ENCODE measurements around the gene HDAC5. TPM values are rescaled to one million over a fixed set of nuclear protein-coding genes. Genes with fewer than 3 reads are reported as not detected.

The HDAC5 gene
- total and polyA plus RNA-seq, 7 donors = 15.3 to 87.5 (median 58.2) TPM

DNA sequence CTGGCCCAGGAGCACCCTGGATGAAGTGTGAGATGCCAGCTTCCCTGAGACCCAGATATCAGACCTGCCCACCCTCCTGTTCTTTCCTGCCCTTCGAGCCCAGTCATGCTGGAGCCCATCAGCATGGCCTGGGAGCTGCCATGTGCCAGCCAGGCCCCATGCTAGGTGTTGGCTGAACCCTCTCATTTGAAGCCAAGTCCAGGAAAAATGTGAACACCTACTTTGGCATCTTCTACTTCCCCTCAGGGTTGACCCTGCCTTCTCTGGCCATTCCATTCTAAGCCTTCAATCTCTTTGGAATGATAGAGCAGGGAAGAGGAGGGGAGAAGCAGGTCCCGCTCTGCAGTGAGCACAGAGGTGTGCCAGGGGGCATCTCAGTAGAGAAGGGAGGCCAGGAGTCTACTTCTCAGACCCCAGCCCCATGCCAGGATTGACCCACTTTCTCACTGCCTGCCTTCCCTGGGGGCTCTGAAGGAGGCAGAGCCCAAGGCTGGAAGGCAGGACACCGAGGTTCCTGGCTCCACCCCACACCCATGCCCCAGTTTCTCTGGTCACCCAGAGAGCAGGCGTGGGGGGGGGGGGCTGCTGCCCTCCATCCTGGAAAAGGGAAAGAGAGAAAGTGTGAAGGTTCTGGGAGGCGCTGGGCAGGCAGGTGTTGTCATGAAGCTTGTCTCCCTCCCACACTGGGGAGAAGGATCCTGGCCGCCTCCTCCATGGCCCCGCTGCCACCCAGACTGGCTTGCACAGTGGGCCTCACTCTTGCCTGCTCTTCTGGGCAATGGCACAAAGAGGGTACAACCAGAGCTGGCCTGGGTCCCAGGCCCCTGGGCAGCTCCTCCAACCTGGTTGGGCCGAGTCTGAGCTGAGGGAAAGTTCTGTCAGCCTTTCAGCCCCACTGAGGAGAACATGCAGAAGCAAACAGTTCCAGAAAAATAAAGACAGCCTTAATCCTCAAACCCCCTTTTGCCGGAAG is 9.3 kb downstream of the HDAC5 start:
- DNase-seq = no peak
- Histone ChIP-seq H3K27me3 (no peaks in the 10 kb centered on the region), H3K4me1 (peaks cover 0 to 80% (median 66%) of the 10 kb centered on the region in 4 donors), H3K27ac (peak overlapping the region in 2 of 4 donors; percentile 95), H3K36me3 (peaks cover 0 to 34% (median 10%) of the 10 kb centered on the region in 4 donors), H3K4me3 (no peak overlapping the region), H3K9me3 (no peaks in the 10 kb centered on the region)
- intact Hi-C loops (cut with DNase I) = no loop called here
- 90 to 91% methylated on average over 9 of the region's 9 CpGs for WGBS, 2 donors
- TF ChIP-seq, protein P1, sequence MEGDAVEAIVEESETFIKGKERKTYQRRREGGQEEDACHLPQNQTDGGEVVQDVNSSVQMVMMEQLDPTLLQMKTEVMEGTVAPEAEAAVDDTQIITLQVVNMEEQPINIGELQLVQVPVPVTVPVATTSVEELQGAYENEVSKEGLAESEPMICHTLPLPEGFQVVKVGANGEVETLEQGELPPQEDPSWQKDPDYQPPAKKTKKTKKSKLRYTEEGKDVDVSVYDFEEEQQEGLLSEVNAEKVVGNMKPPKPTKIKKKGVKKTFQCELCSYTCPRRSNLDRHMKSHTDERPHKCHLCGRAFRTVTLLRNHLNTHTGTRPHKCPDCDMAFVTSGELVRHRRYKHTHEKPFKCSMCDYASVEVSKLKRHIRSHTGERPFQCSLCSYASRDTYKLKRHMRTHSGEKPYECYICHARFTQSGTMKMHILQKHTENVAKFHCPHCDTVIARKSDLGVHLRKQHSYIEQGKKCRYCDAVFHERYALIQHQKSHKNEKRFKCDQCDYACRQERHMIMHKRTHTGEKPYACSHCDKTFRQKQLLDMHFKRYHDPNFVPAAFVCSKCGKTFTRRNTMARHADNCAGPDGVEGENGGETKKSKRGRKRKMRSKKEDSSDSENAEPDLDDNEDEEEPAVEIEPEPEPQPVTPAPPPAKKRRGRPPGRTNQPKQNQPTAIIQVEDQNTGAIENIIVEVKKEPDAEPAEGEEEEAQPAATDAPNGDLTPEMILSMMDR (IDR thresholded peaks at IDR 0.05) = no peak
- TF ChIP-seq EP300 (IDR thresholded peaks at IDR 0.05) = no peak
- TF ChIP-seq POLR2AphosphoS5 (IDR thresholded peaks at IDR 0.05) = no peak
- TF ChIP-seq POLR2A (IDR thresholded peaks at IDR 0.05) = no peak

- intact Hi-C loops (cut with DNase I) = no loop called here
- no peaks in the 10 kb centered on the region for H3K9me3 ChIP-seq
- WGBS, 2 donors = 94 to 96% methylated on average over 1 of the region's 1 CpG
- H3K4me3 ChIP-seq = no peak overlapping the region
- H3K27ac ChIP-seq = peak overlapping the region; percentile 91 to 95 (median 94)
- no peak for TF ChIP-seq POLR2A (IDR thresholded peaks at IDR 0.05)
- TF ChIP-seq, protein P1 (IDR thresholded peaks at IDR 0.05) = no peak
- no peak for TF ChIP-seq EP300 (IDR thresholded peaks at IDR 0.05)
- no peak for TF ChIP-seq POLR2AphosphoS5 (IDR thresholded peaks at IDR 0.05)
- peaks cover 0 to 34% (median 10%) of the 10 kb centered on the region in 4 donors for H3K36me3 ChIP-seq
- peaks cover 0 to 77% (median 67%) of the 10 kb centered on the region in 4 donors for H3K4me1 ChIP-seq
- H3K27me3 ChIP-seq = no peaks in the 10 kb centered on the region
- DNase-seq = no peak
Measured at GRCh38 chr17:44113382-44113781, 10.1 kb downstream of the HDAC5 start.

DNA sequence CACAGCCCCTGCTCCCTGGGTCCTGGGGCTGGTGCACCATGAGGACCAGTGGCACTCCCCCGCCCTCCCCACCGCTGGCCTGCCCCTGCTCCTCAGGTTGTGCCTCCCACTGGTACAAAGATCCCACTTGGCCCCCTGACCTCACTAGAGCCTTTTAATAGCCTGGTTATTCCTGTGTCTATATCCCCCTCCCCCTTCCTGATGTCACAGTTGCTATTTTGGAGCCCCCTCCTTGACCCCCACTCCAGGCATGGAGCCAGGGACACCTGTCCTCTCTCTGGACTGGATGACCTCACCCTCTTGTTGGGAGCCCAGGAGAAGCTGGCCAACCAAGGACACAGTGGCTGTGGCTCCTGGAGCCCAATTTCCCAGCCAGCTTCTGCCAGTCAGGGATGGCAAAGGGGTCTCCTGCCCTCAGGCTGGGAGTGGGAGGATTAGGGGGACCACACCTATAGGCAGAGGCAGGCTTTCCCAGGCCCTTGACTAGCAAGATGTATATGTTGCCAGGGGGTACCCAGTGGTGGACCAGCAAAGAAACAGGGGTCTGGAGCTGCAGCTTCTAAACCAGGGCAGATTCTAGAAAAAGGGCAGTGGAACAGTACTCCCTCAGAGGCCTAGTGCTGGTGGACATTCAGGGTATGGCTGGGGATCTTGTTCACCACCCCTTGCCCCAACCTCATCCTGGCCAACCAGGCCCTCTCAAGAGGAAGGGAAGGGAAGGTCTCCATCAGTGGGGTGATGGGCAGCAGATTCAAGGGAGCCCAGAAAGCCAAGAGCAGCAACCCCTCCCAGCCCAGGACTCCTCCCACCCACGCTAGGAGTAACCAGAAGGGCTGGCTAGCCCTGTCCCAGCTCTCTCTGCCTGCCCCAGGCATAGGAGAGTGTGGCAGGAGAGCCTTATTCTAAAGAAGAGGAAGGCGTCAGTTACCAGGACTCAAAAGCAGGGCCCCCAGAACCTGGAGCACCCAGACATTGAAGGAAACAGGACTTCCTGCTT is 10.9 kb downstream of the HDAC5 start:
- Histone ChIP-seq H3K27me3 (no peaks in the 10 kb centered on the region), H3K36me3 (peaks cover 0 to 34% (median 10%) of the 10 kb centered on the region in 4 donors), H3K9me3 (no peaks in the 10 kb centered on the region), H3K4me1 (peaks cover 0 to 80% (median 73%) of the 10 kb centered on the region in 4 donors), H3K27ac (peak overlapping the region; percentile 91 to 95 (median 94)), H3K4me3 (no peak overlapping the region)
- intact Hi-C loops (cut with DNase I) = no loop called here
- TF ChIP-seq POLR2AphosphoS5 (IDR thresholded peaks at IDR 0.05) (no peak), EP300 (IDR thresholded peaks at IDR 0.05) (no peak), POLR2A (IDR thresholded peaks at IDR 0.05) (no peak)
- TF ChIP-seq, protein P1 (IDR thresholded peaks at IDR 0.05) = no peak
- 81 to 84% methylated on average over 4 of the region's 4 CpGs for WGBS, 2 donors
- no peak for DNase-seq

DNA sequence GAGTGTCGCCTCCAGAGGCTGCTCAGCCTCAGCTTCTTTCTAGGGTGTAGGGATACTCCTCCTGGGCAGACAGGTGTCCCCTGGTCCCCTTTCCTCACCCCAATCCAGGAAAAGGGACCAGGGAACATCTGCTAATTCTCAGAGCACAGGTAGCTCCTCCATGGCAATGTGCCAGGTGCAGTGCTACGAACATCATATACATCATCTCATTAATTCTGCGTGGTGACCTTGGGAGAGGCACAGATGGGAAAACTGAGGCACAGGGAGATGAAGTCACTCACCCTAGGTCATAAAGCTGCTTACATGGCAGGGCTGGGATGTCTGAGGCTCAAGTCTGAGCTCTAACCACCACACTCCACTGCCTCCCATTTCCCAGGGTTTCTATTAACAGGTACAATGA is 11.7 kb downstream of the HDAC5 start:
- no peak for TF ChIP-seq POLR2A (IDR thresholded peaks at IDR 0.05)
- TF ChIP-seq, protein P1 (IDR thresholded peaks at IDR 0.05) = no peak
- no peak for TF ChIP-seq POLR2AphosphoS5 (IDR thresholded peaks at IDR 0.05)
- Histone ChIP-seq H3K27me3 (no peaks in the 10 kb centered on the region), H3K9me3 (no peaks in the 10 kb centered on the region), H3K27ac (peak overlapping the region; percentile 91 to 95 (median 94)), H3K4me1 (peaks cover 0 to 88% (median 80%) of the 10 kb centered on the region in 4 donors), H3K4me3 (peak overlapping the region in 2 of 4 donors; percentile 40 to 42), H3K36me3 (peaks cover 0 to 29% (median 8%) of the 10 kb centered on the region in 4 donors)
- no peak for DNase-seq
- 54 to 83% methylated on average over 3 of the region's 3 CpGs for WGBS, 2 donors
- intact Hi-C loops (cut with DNase I) = no loop called here
